ENCODE data around the gene SNN.

The SNN gene

GRCh38 chr16:11679250-11679649 is 11.0 kb downstream of the SNN start:
- peaks cover 14% of the 10 kb centered on the region; the same call in 1 of the 2 replicates for H4K20me1 ChIP-seq (ENCODE audit: control insufficient read depth, insufficient read depth, low read depth, low read length)

DNA sequence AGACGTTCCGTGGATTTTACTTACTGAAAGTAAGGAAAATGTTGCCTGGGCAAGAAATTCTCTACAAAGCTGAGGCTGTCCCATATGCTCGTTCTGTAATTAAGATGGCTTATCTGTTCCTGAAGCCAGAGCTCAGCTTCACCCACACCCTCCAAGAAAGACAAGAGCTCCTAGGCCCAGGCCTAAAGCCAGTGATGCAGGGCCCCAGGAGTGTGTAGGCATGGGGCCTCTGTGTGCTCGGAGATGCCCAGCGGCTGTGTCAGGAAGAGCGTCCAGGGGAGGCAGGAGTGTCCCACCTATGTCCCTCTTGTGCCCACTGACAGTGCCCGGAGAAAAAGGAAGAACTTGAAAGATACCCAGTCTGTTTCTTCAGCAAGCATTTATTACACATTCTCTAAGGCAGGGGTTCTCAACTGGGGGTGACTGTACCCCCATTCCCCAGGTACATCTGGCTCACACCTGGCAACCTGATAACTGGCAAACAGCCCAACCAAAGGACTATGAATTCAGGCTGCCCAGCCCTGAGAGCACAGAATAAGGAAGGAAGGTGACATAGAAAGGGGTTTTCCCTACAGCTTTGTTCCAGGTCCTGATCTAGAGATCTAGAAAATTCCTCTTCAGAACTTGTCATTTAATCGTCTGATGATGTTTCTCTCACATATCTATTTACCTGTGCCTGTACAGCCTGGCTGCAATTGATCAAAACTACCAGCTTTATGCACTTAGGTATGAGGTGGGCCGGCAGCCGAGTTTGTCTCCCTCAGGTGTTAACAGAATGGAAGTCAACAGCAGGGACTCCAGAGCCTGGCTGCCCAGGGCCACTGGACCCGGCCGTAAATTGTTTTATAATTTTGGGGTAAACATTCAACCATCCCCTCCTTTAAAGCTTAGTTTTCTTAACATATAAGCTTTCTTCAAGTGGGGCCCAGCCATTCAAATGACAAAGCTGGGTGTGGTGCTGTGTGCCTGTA is 12.0 kb downstream of the SNN start:
- no peaks in the 10 kb centered on the region for H3K9me3 ChIP-seq (ENCODE audit: control insufficient read depth, insufficient read depth, low read length)
- peaks cover 36% of the 10 kb centered on the region for H3K79me2 ChIP-seq (ENCODE audit: control insufficient read depth, low read length)
- H3K9me2 ChIP-seq (replicated peaks; ENCODE audit: control insufficient read depth, low read length): no peaks in the 10 kb centered on the region
- H3K27ac ChIP-seq (ENCODE audit: low read depth, low read length): peak overlapping the region; percentile 95
- peaks cover 78% of the 10 kb centered on the region for H3K36me3 ChIP-seq (ENCODE audit: control insufficient read depth, low read length)
- H3K27me3 ChIP-seq (ENCODE audit: control insufficient read depth, low read length): no peaks in the 10 kb centered on the region
- H3K4me1 ChIP-seq (ENCODE audit: control insufficient read depth, low read length): peaks cover 95% of the 10 kb centered on the region
- peak overlapping the region; percentile 62 for H3K4me3 ChIP-seq (ENCODE audit: low read length)
- H3K4me2 ChIP-seq (ENCODE audit: low read length): peak overlapping the region; percentile 93
- peaks cover 42% of the 10 kb centered on the region for H3F3A ChIP-seq (ENCODE audit: control insufficient read depth, insufficient read depth)
- TF ChIP-seq EZH2phosphoT487 (IDR thresholded peaks at IDR 0.05; ENCODE audit: borderline replicate concordance, low read length) (no peak), CTCF (IDR thresholded peaks at IDR 0.05; ENCODE audit: low read depth, low read length, poor library complexity, severe bottlenecking) (no peak)
- H4K20me1 ChIP-seq (ENCODE audit: control insufficient read depth, insufficient read depth, low read depth, low read length): peaks cover 14% of the 10 kb centered on the region; the same call in 1 of the 2 replicates

More at GRCh38 chr16:11679250-11679649, 11.0 kb downstream of the SNN start:
- Histone ChIP-seq H3K4me2 (ENCODE audit: low read length) (no peak overlapping the region), H3K9me3 (ENCODE audit: control insufficient read depth, insufficient read depth, low read length) (no peaks in the 10 kb centered on the region), H3K27ac (ENCODE audit: low read depth, low read length) (no peak overlapping the region), H3K4me1 (ENCODE audit: control insufficient read depth, low read length) (peaks cover 92% of the 10 kb centered on the region), H3K9me2 (replicated peaks; ENCODE audit: control insufficient read depth, low read length) (no peaks in the 10 kb centered on the region), H3F3A (ENCODE audit: control insufficient read depth, insufficient read depth) (peaks cover 39% of the 10 kb centered on the region), H3K27me3 (ENCODE audit: control insufficient read depth, low read length) (no peaks in the 10 kb centered on the region), H3K36me3 (ENCODE audit: control insufficient read depth, low read length) (peaks cover 69% of the 10 kb centered on the region), H3K79me2 (ENCODE audit: control insufficient read depth, low read length) (peaks cover 30% of the 10 kb centered on the region), H3K4me3 (ENCODE audit: low read length) (no peak overlapping the region)
- TF ChIP-seq EZH2phosphoT487 (IDR thresholded peaks at IDR 0.05; ENCODE audit: borderline replicate concordance, low read length): no peak

DNA sequence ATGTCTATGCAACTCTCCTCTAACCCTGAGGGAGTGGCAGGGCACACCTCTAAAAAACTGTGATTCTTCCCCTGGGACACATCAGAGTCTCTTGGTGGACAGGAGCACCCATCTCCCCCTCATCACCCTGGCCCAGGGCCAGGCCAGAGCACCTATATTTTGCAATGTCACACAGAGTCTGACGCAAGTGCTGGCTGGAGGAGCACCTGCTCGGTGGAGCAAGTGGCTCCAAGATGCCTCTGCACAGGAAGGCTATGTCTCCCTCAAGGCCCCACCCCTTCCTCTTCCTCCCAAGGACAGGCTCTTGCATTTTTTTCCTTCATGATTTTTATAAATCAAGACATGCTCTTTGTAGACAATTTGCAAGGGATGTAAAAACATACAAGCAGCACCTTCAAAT is 13.3 kb downstream of the SNN start:
- Histone ChIP-seq H3K27me3 (ENCODE audit: control insufficient read depth, low read length) (no peaks in the 10 kb centered on the region), H3K9me2 (replicated peaks; ENCODE audit: control insufficient read depth, low read length) (no peaks in the 10 kb centered on the region), H3K4me2 (ENCODE audit: low read length) (peak overlapping the region; percentile 93), H3K4me1 (ENCODE audit: control insufficient read depth, low read length) (peaks cover 100% of the 10 kb centered on the region), H3K27ac (ENCODE audit: low read depth, low read length) (peak overlapping the region; percentile 95), H3K79me2 (ENCODE audit: control insufficient read depth, low read length) (peaks cover 45% of the 10 kb centered on the region), H4K20me1 (ENCODE audit: control insufficient read depth, insufficient read depth, low read depth, low read length) (peaks cover 14% of the 10 kb centered on the region; the same call in 1 of the 2 replicates), H3K9me3 (ENCODE audit: control insufficient read depth, insufficient read depth, low read length) (no peaks in the 10 kb centered on the region), H3F3A (ENCODE audit: control insufficient read depth, insufficient read depth) (peaks cover 40% of the 10 kb centered on the region), H3K36me3 (ENCODE audit: control insufficient read depth, low read length) (peaks cover 85% of the 10 kb centered on the region), H3K4me3 (ENCODE audit: low read length) (peak overlapping the region; percentile 62)
- TF ChIP-seq CTCF (IDR thresholded peaks at IDR 0.05; ENCODE audit: low read depth, low read length, poor library complexity, severe bottlenecking): no peak
- no peak for TF ChIP-seq EZH2phosphoT487 (IDR thresholded peaks at IDR 0.05; ENCODE audit: borderline replicate concordance, low read length)

Measured in DOHH2 (cell line).